ENCODE results near the gene PDE7B.
"Not testable (repeated sequence)": the region's sequence is repeated elsewhere in the genome, so short reads cannot be mapped to it uniquely, and the experiment has no call there.

- TF ChIP-seq CTCF (IDR thresholded peaks at IDR 0.05 in 2 of 3, conservative IDR thresholded peaks at IDR 0.05 in 1 of 3; ENCODE audit: insufficient read depth in 2 of 3, low read depth in 1 of 3, low read length in 3 of 3); MYNN (IDR thresholded peaks at IDR 0.05); MYNN (CRISPR knock-in tag; IDR thresholded peaks at IDR 0.05); RAD21 (CRISPR knock-in tag; conservative IDR thresholded peaks at IDR 0.05 in 1 of 2, IDR thresholded peaks at IDR 0.05 in 1 of 2); ZNF143 (CRISPR knock-in tag; IDR thresholded peaks at IDR 0.05); MAX (CRISPR knock-in tag; IDR thresholded peaks at IDR 0.05); GTF2B (IDR thresholded peaks at IDR 0.05; ENCODE audit: extremely low read depth, insufficient read length); ZNF197 (CRISPR knock-in tag; IDR thresholded peaks at IDR 0.05; ENCODE audit: low read depth); NFYB (IDR thresholded peaks at IDR 0.05; ENCODE audit: extremely low read depth, insufficient read length); KAT2B (IDR thresholded peaks at IDR 0.05; ENCODE audit: low read depth, low read length); ZNF133 (CRISPR knock-in tag; IDR thresholded peaks at IDR 0.05); ZNF431 (CRISPR knock-in tag; IDR thresholded peaks at IDR 0.05); EZH2 (IDR thresholded peaks at IDR 0.05; ENCODE audit: borderline replicate concordance, low read depth, low read length): not testable (repeated sequence)
Measured at GRCh38 chr6:135864929-135865328, 13.4 kb downstream of the PDE7B start.
